IgD-negative memory B cell (primary cell): ENCODE data around the gene THUMPD1. TPM values are rescaled to one million over a fixed set of nuclear protein-coding genes. Genes with fewer than 3 reads are reported as not detected.
A peak's percentile ranks its signal among the peaks of the same experiment; 100 is the strongest.
"Not testable (repeated sequence)": the region's sequence is repeated elsewhere in the genome, so short reads cannot be mapped to it uniquely, and the experiment has no call there.

Source experiments
- H3K27ac Mint-ChIP-seq, 3 donors: one replicate each; pipeline ENCODE4 v1.8.0; 2020 to 2022; ENCODE audit warnings: mild to moderate bottlenecking in 3 of 3, mixed read lengths in 3 of 3, moderate library complexity in 1 of 3
- H3K27me3 Mint-ChIP-seq: one replicate; pipeline ENCODE4 v1.8.0; 2021; ENCODE audit warnings: mixed read lengths
- H3K36me3 Mint-ChIP-seq: one replicate; pipeline ENCODE4 v1.8.0; 2020; ENCODE audit warnings: mild to moderate bottlenecking, mixed read lengths
- H3K4me1 Mint-ChIP-seq, 3 donors: one replicate each; pipeline ENCODE4 v1.8.0; 2020 to 2022; ENCODE audit warnings: mixed read lengths in 3 of 3, mild to moderate bottlenecking in 1 of 3
- H3K4me3 Mint-ChIP-seq, 4 donors: one replicate each; pipeline ENCODE4 v1.8.0; 2020 to 2022; ENCODE audit warnings: mild to moderate bottlenecking in 4 of 4, mixed read lengths in 4 of 4, moderate library complexity in 3 of 4
- H3K9me3 Mint-ChIP-seq, 3 donors: one replicate each; pipeline ENCODE4 v1.8.0; 2020 to 2021; ENCODE audit warnings: mixed read lengths in 3 of 3, mild to moderate bottlenecking in 1 of 3
- polyA plus RNA-seq: library from polyadenylated mRNA; unstranded; fragments of 300-500 nt; fragmentation: Illumina TruSeq; gene quantifications from one replicate; pipeline ENCODE4 v1.2.3, GENCODE V29; 2021

Gene THUMPD1
- polyA plus RNA-seq, 1 donor from 2014 or later, result 64.3 TPM

GRCh38 chr16:20762404-20763123 is 20.9 kb upstream of the THUMPD1 start:
- peaks cover 0 to 13% (median 2%) of the 10 kb centered on the region in 3 donors for H3K9me3 Mint-ChIP-seq
- H3K27me3 Mint-ChIP-seq, result no peaks in the 10 kb centered on the region
- peak overlapping the region in 2 of 4 donors; percentile 89 to 95 for H3K4me3 Mint-ChIP-seq
- H3K27ac Mint-ChIP-seq, result peak overlapping the region in 2 of 3 donors; percentile 57 to 95
- peaks cover 12 to 18% (median 14%) of the 10 kb centered on the region in 3 donors for H3K4me1 Mint-ChIP-seq
- H3K36me3 Mint-ChIP-seq, result peaks cover 4% of the 10 kb centered on the region

- Mint-ChIP-seq H3K27ac (no peak overlapping the region), H3K27me3 (no peaks in the 10 kb centered on the region), H3K4me1 (peaks cover 12 to 18% (median 14%) of the 10 kb centered on the region in 3 donors), H3K4me3 (no peak overlapping the region), H3K9me3 (peaks cover 0 to 13% (median 2%) of the 10 kb centered on the region in 3 donors), H3K36me3 (peaks cover 4% of the 10 kb centered on the region)
Measured at GRCh38 chr16:20761175-20761574, 19.6 kb upstream of the THUMPD1 start.

GRCh38 chr16:20760346-20760745 is 18.7 kb upstream of the THUMPD1 start:
- Mint-ChIP-seq H3K27ac (no peak overlapping the region), H3K9me3 (peaks cover 0 to 13% (median 2%) of the 10 kb centered on the region in 3 donors), H3K27me3 (no peaks in the 10 kb centered on the region), H3K4me3 (no peak overlapping the region), H3K4me1 (peaks cover 12 to 14% (median 14%) of the 10 kb centered on the region in 3 donors), H3K36me3 (peaks cover 4% of the 10 kb centered on the region)

DNA sequence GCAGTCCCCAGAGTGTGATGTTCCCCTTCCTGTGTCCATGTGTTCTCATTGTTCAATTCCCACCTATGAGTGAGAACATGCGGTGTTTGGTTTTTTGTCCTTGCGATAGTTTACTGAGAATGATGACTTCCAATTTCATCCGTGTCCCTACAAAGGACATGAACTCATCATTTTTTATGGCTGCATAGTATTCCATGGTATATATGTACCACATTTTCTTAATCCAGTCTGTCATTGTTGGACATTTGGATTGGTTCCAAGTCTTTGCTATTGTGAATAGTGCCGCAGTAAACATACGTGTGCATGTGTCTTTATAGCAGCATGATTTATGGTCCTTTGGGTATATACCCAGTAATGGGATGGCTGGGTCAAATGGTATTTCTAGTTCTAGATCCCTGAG is 14.2 kb upstream of the THUMPD1 start:
- not testable (repeated sequence) for H3K4me1 Mint-ChIP-seq, H3K36me3 Mint-ChIP-seq, H3K27me3 Mint-ChIP-seq, H3K9me3 Mint-ChIP-seq, H3K4me3 Mint-ChIP-seq, H3K27ac Mint-ChIP-seq

GRCh38 chr16:20755238-20755637 is 13.6 kb upstream of the THUMPD1 start:
- H3K4me3 Mint-ChIP-seq, result no peak overlapping the region
- peaks cover 0 to 6% (median 2%) of the 10 kb centered on the region in 3 donors for H3K9me3 Mint-ChIP-seq
- no peak overlapping the region for H3K27ac Mint-ChIP-seq
- peaks cover 5% of the 10 kb centered on the region for H3K27me3 Mint-ChIP-seq
- no peaks in the 10 kb centered on the region for H3K4me1 Mint-ChIP-seq
- H3K36me3 Mint-ChIP-seq, result peaks cover 4% of the 10 kb centered on the region

DNA sequence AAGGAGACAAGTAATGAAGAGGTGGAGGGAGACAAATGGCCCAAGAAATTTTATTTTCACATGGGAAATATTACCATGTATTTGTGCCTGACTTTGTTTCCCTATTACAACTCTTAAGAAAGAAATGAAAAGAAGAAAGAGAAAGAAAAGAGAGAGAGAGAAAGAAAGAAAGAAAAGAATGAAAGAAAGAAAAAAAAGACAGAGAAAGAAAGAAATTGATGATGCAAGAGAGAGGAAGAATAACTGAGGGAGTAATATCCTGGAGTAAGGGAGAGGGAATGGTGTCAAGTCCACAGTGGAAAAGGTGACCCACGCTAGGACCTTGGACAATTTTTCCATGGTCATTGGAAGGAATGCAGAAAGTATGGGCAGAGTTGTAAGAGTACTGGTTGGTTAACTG is 12.1 kb upstream of the THUMPD1 start:
- Mint-ChIP-seq H3K27ac (no peak overlapping the region), H3K4me3 (peak overlapping the region in 1 of 4 donors; percentile 75), H3K4me1 (no peaks in the 10 kb centered on the region), H3K27me3 (peaks cover 5% of the 10 kb centered on the region), H3K36me3 (peaks cover 4% of the 10 kb centered on the region), H3K9me3 (peaks cover 0 to 2% (median 0%) of the 10 kb centered on the region in 3 donors)

GRCh38 chr16:20750558-20750957 is 8.9 kb upstream of the THUMPD1 start:
- no peak overlapping the region for H3K27ac Mint-ChIP-seq
- peaks cover 2 to 14% (median 10%) of the 10 kb centered on the region in 3 donors for H3K9me3 Mint-ChIP-seq
- H3K27me3 Mint-ChIP-seq, result peaks cover 5% of the 10 kb centered on the region
- H3K36me3 Mint-ChIP-seq, result peaks cover 10% of the 10 kb centered on the region
- H3K4me3 Mint-ChIP-seq, result no peak overlapping the region
- H3K4me1 Mint-ChIP-seq, result no peaks in the 10 kb centered on the region

DNA sequence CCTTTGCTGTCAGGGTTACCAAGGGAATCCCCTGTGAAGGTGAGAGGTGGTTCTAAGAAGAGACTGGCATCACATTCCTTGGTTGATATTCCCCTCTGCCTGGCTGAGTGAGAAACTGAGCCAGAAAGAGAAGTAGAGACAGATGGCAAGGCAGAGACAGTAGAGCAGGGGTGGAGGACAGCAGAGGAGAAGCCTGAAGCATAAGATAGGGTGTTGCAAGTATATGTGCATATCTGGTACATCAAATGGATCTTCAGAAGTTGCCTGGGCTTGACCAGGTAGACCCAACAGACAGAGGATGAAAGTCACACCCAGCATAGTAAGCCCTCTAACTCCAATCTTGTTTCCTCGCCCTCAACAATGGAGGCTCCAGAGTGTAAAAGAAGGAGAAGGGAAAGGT is 7.9 kb upstream of the THUMPD1 start:
- Mint-ChIP-seq H3K27ac (no peak overlapping the region), H3K27me3 (peaks cover 5% of the 10 kb centered on the region), H3K9me3 (peaks cover 2 to 14% (median 10%) of the 10 kb centered on the region in 3 donors), H3K36me3 (peaks cover 10% of the 10 kb centered on the region), H3K4me3 (no peak overlapping the region), H3K4me1 (no peaks in the 10 kb centered on the region)

GRCh38 chr16:20747030-20747816 is 5.6 kb upstream of the THUMPD1 start:
- Mint-ChIP-seq H3K4me3 (peak overlapping the region in 1 of 4 donors; percentile 41), H3K27ac (no peak overlapping the region), H3K36me3 (peaks cover 5% of the 10 kb centered on the region), H3K9me3 (peaks cover 2 to 14% (median 10%) of the 10 kb centered on the region in 3 donors), H3K4me1 (no peaks in the 10 kb centered on the region), H3K27me3 (no peaks in the 10 kb centered on the region)

DNA sequence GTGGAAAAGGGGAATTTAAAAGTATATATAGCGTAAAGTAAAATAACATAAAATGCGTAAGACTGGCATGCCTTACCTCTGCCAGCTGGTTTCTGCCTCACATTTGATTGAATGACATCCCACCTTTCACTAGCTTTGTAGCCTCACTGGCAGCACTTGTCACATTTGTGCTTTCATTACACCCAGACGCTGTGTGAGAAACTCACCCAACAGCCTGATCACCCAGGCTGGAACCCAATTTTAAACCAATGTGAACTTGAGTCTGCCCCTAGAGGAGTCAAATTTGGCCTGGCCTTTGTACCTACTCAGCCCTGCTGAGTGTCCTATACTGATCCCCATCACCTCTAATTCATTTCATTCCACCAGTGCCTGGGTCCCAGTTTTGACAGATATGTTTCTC is 4.8 kb upstream of the THUMPD1 start:
- Mint-ChIP-seq H3K27me3 (no peaks in the 10 kb centered on the region), H3K36me3 (peaks cover 5% of the 10 kb centered on the region), H3K4me3 (peak overlapping the region in 1 of 4 donors; percentile 41), H3K4me1 (peaks cover 0 to 5% (median 0%) of the 10 kb centered on the region in 3 donors), H3K9me3 (peaks cover 2 to 14% (median 10%) of the 10 kb centered on the region in 3 donors), H3K27ac (no peak overlapping the region)

GRCh38 chr16:20744922-20745440 is 3.4 kb upstream of the THUMPD1 start:
- peak overlapping the region in 1 of 4 donors; percentile 17 for H3K4me3 Mint-ChIP-seq
- no peaks in the 10 kb centered on the region for H3K27me3 Mint-ChIP-seq

GRCh38 chr16:20743591-20743990 is 2.0 kb upstream of the THUMPD1 start:
- Mint-ChIP-seq H3K36me3 (peaks cover 5% of the 10 kb centered on the region), H3K9me3 (peaks cover 2 to 14% (median 9%) of the 10 kb centered on the region in 3 donors), H3K27me3 (no peaks in the 10 kb centered on the region), H3K4me1 (peaks cover 7 to 13% (median 12%) of the 10 kb centered on the region in 3 donors), H3K27ac (peak overlapping the region in 1 of 3 donors; percentile 80), H3K4me3 (peak overlapping the region in 1 of 4 donors; percentile 90)

More at GRCh38 chr16:20744922-20745440, 3.4 kb upstream of the THUMPD1 start:
- peaks cover 4 to 12% (median 6%) of the 10 kb centered on the region in 3 donors for H3K4me1 Mint-ChIP-seq
- no peak overlapping the region for H3K27ac Mint-ChIP-seq
- peaks cover 5% of the 10 kb centered on the region for H3K36me3 Mint-ChIP-seq
- peaks cover 2 to 14% (median 9%) of the 10 kb centered on the region in 3 donors for H3K9me3 Mint-ChIP-seq

- Mint-ChIP-seq H3K4me1 (peaks cover 9 to 14% (median 12%) of the 10 kb centered on the region in 3 donors), H3K27ac (peak overlapping the region; percentile 93 to 98 (median 98)), H3K36me3 (no peaks in the 10 kb centered on the region), H3K4me3 (peak overlapping the region; percentile 94 to 100 (median 97)), H3K27me3 (no peaks in the 10 kb centered on the region), H3K9me3 (no peaks in the 10 kb centered on the region)
Measured at GRCh38 chr16:20740901-20741521, 607 bp downstream of the THUMPD1 start.

- H3K4me1 Mint-ChIP-seq, result peaks cover 9 to 14% (median 12%) of the 10 kb centered on the region in 3 donors
- H3K4me3 Mint-ChIP-seq, result peak overlapping the region; percentile 94 to 100 (median 97)
- H3K36me3 Mint-ChIP-seq, result no peaks in the 10 kb centered on the region
- no peaks in the 10 kb centered on the region for H3K27me3 Mint-ChIP-seq
- no peaks in the 10 kb centered on the region for H3K9me3 Mint-ChIP-seq
- H3K27ac Mint-ChIP-seq, result peak overlapping the region; percentile 93 to 98 (median 98)
Measured at GRCh38 chr16:20740007-20740883, 1.4 kb downstream of the THUMPD1 start.
